ENCODE data around the gene ICA1L.

The ICA1L gene

GRCh38 chr2:202756598-202756997, 115.0 kb downstream of the ICA1L start:
- H3K4me2 ChIP-seq (ENCODE audit: low read length), result no peak overlapping the region
- no peak for TF ChIP-seq EZH2phosphoT487 (IDR thresholded peaks at IDR 0.05; ENCODE audit: low read depth)
- TF ChIP-seq, protein P1, sequence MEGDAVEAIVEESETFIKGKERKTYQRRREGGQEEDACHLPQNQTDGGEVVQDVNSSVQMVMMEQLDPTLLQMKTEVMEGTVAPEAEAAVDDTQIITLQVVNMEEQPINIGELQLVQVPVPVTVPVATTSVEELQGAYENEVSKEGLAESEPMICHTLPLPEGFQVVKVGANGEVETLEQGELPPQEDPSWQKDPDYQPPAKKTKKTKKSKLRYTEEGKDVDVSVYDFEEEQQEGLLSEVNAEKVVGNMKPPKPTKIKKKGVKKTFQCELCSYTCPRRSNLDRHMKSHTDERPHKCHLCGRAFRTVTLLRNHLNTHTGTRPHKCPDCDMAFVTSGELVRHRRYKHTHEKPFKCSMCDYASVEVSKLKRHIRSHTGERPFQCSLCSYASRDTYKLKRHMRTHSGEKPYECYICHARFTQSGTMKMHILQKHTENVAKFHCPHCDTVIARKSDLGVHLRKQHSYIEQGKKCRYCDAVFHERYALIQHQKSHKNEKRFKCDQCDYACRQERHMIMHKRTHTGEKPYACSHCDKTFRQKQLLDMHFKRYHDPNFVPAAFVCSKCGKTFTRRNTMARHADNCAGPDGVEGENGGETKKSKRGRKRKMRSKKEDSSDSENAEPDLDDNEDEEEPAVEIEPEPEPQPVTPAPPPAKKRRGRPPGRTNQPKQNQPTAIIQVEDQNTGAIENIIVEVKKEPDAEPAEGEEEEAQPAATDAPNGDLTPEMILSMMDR (IDR thresholded peaks at IDR 0.05; ENCODE audit: low read depth, low read length), result no peak
- no peaks in the 10 kb centered on the region for H3K79me2 ChIP-seq (ENCODE audit: low read length)
- peaks cover 7% of the 10 kb centered on the region for H4K20me1 ChIP-seq (ENCODE audit: insufficient read depth, low read length)
- peaks cover 22% of the 10 kb centered on the region for H3K4me1 ChIP-seq (ENCODE audit: low read length)
- H3K4me3 ChIP-seq (ENCODE audit: low read length), result no peak overlapping the region
- H3K27me3 ChIP-seq (ENCODE audit: low read depth, low read length), result no peaks in the 10 kb centered on the region
- H3K9me3 ChIP-seq (ENCODE audit: insufficient read depth, low read length), result no peaks in the 10 kb centered on the region
- no peak overlapping the region for H3K9ac ChIP-seq (ENCODE audit: low read length)
- no peak overlapping the region for H2AFZ ChIP-seq (ENCODE audit: low read depth, low read length)
- H3K36me3 ChIP-seq (replicated peaks; ENCODE audit: low read depth, low read length), result peaks cover 22% of the 10 kb centered on the region
- H3K27ac ChIP-seq (ENCODE audit: low read length), result no peak overlapping the region

DNA sequence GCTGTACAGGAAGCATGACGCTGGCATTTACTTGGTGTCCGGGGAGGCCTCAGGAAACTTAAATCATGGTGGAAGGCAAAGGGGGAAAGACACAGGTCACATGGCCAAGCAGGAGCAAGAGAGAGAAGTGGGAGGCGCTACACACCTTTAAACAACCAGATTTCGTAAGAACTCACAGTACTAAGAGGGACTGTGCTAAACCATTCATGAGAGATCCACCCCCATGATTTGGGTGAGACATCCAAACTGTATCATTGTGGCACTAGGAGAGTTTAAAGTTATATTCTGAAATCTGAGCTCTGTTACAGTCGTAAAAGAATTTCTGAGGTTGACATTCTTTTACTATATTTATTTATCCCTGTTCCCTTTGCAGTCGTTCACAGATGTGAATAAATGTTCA, 116.6 kb downstream of the ICA1L start:
- peaks cover 4% of the 10 kb centered on the region for H4K20me1 ChIP-seq (ENCODE audit: insufficient read depth, low read length)
- H3K4me3 ChIP-seq (ENCODE audit: low read length), result no peak overlapping the region
- H3K9me3 ChIP-seq (ENCODE audit: insufficient read depth, low read length), result no peaks in the 10 kb centered on the region
- H3K4me1 ChIP-seq (ENCODE audit: low read length), result peaks cover 20% of the 10 kb centered on the region
- peaks cover 17% of the 10 kb centered on the region for H3K36me3 ChIP-seq (replicated peaks; ENCODE audit: low read depth, low read length)
- no peak overlapping the region for H3K4me2 ChIP-seq (ENCODE audit: low read length)
- TF ChIP-seq, protein P1 (IDR thresholded peaks at IDR 0.05; ENCODE audit: low read depth, low read length), result no peak
- no peak for TF ChIP-seq EZH2phosphoT487 (IDR thresholded peaks at IDR 0.05; ENCODE audit: low read depth)
- H3K27me3 ChIP-seq (ENCODE audit: low read depth, low read length), result no peaks in the 10 kb centered on the region
- H3K9ac ChIP-seq (ENCODE audit: low read length), result no peak overlapping the region
- no peak overlapping the region for H2AFZ ChIP-seq (ENCODE audit: low read depth, low read length)
- no peaks in the 10 kb centered on the region for H3K79me2 ChIP-seq (ENCODE audit: low read length)
- no peak overlapping the region for H3K27ac ChIP-seq (ENCODE audit: low read length)

- Histone ChIP-seq H3K79me2 (ENCODE audit: low read length) (no peaks in the 10 kb centered on the region), H3K36me3 (replicated peaks; ENCODE audit: low read depth, low read length) (peaks cover 4% of the 10 kb centered on the region), H3K4me2 (ENCODE audit: low read length) (no peak overlapping the region), H3K27ac (ENCODE audit: low read length) (no peak overlapping the region), H3K9ac (ENCODE audit: low read length) (no peak overlapping the region), H2AFZ (ENCODE audit: low read depth, low read length) (no peak overlapping the region), H3K4me3 (ENCODE audit: low read length) (no peak overlapping the region), H3K4me1 (ENCODE audit: low read length) (peaks cover 18% of the 10 kb centered on the region), H4K20me1 (ENCODE audit: insufficient read depth, low read length) (peaks cover 4% of the 10 kb centered on the region), H3K27me3 (ENCODE audit: low read depth, low read length) (no peaks in the 10 kb centered on the region), H3K9me3 (ENCODE audit: insufficient read depth, low read length) (no peaks in the 10 kb centered on the region)
- no peak for TF ChIP-seq EZH2phosphoT487 (IDR thresholded peaks at IDR 0.05; ENCODE audit: low read depth)
- TF ChIP-seq, protein P1 (IDR thresholded peaks at IDR 0.05; ENCODE audit: low read depth, low read length), result no peak
Measured at GRCh38 chr2:202752071-202752470, 119.5 kb downstream of the ICA1L start.

DNA sequence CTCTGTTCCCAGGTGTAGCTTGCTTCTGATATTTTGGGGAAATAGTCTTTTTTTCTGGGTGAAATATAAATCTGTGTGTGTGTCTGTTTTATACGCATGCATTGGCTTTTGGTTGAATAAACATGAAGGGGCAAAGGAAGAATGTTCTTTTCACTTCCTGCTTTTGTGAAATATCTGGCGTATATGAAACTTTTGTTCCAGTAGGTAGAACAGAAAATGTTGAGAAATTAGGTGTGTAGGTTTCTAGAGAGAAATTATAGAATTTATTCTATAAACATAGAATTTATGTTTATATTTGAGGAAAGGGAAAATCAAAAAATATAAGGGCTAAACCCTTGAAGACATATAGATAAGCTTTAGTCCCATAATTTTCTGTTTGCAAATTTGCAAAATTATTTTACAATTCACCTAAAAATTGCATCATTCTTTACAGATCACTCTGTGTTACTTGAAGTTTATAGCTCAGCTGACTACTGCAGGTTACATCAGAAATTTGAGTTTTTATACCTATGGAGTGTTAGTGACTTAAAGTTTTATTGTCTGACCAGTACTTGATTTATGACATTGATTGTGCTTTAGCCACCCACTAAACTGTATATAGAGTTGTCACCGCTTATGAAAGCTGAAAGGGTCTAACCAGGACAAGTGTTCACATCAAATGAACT, 120.7 kb downstream of the ICA1L start:
- Histone ChIP-seq H3K4me1 (ENCODE audit: low read length) (peaks cover 18% of the 10 kb centered on the region), H3K79me2 (ENCODE audit: low read length) (no peaks in the 10 kb centered on the region), H3K36me3 (replicated peaks; ENCODE audit: low read depth, low read length) (peaks cover 4% of the 10 kb centered on the region), H3K27ac (ENCODE audit: low read length) (peak overlapping the region; percentile 34), H4K20me1 (ENCODE audit: insufficient read depth, low read length) (peaks cover 4% of the 10 kb centered on the region), H3K9ac (ENCODE audit: low read length) (no peak overlapping the region; the same call in 1 of the 2 replicates), H3K9me3 (ENCODE audit: insufficient read depth, low read length) (no peaks in the 10 kb centered on the region), H3K27me3 (ENCODE audit: low read depth, low read length) (no peaks in the 10 kb centered on the region), H3K4me2 (ENCODE audit: low read length) (peak overlapping the region; percentile 48), H3K4me3 (ENCODE audit: low read length) (peak overlapping the region; percentile 17; the same call in 1 of the 2 replicates), H2AFZ (ENCODE audit: low read depth, low read length) (no peak overlapping the region)
- TF ChIP-seq, protein P1 (IDR thresholded peaks at IDR 0.05; ENCODE audit: low read depth, low read length), result no peak
- no peak for TF ChIP-seq EZH2phosphoT487 (IDR thresholded peaks at IDR 0.05; ENCODE audit: low read depth)
